Measurements from ENCODE around the gene EQTN.

EQTN gene

GRCh38 chr9:27292659-27293405, 4.1 kb downstream of the EQTN start:
- no peaks in the 10 kb centered on the region for H3K36me3 ChIP-seq (ENCODE audit: insufficient read depth, low read length)
- no peak overlapping the region for H3K27ac ChIP-seq (ENCODE audit: low read depth, low read length)
- no peaks in the 10 kb centered on the region for H3K4me1 ChIP-seq (ENCODE audit: insufficient read depth, low read length)
- WGBS, result 96% methylated on average over 7 of the region's 7 CpGs
- no peak overlapping the region for H3K4me3 ChIP-seq (ENCODE audit: low read length)
- no peaks in the 10 kb centered on the region for H3K27me3 ChIP-seq (ENCODE audit: insufficient read depth, low read length)
- no peaks in the 10 kb centered on the region for H3K9me3 ChIP-seq (ENCODE audit: insufficient read depth, low read depth, low read length)
- no peak overlapping the region for H3K9ac ChIP-seq (ENCODE audit: low read depth, low read length)

- Histone ChIP-seq H3K36me3 (ENCODE audit: insufficient read depth, low read length) (no peaks in the 10 kb centered on the region), H3K4me1 (ENCODE audit: insufficient read depth, low read length) (no peaks in the 10 kb centered on the region), H3K27me3 (ENCODE audit: insufficient read depth, low read length) (no peaks in the 10 kb centered on the region), H3K27ac (ENCODE audit: low read depth, low read length) (no peak overlapping the region), H3K4me3 (ENCODE audit: low read length) (no peak overlapping the region), H3K9ac (ENCODE audit: low read depth, low read length) (no peak overlapping the region), H3K9me3 (ENCODE audit: insufficient read depth, low read depth, low read length) (no peaks in the 10 kb centered on the region)
- 91% methylated on average over 7 of the region's 8 CpGs for WGBS
Observed at GRCh38 chr9:27291292-27291691, 5.7 kb downstream of the EQTN start.

DNA sequence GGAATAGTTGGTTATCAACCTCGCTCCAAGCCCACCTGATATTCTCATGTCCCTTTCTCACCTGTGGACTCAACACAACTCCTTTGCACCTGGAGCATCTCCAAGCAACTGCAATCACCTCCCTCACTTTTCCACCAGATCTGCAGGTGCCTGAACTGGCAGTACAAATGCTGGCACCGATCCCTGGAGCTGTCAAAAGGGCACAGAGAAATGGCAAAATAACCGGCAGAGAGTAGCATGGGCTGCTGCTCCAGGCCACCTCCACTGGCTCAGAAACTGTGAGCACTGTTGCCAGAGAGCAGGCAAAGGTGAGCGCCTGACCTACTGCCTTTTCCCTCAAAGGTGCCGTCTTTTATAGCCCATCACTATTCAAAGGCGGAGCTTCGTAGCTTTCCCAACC, 14.7 kb downstream of the EQTN start:
- no peak overlapping the region for H3K4me3 ChIP-seq (ENCODE audit: low read length)
- H3K9me3 ChIP-seq (ENCODE audit: insufficient read depth, low read depth, low read length), result no peaks in the 10 kb centered on the region
- no peak overlapping the region for H3K27ac ChIP-seq (ENCODE audit: low read depth, low read length)
- 91% methylated on average over 7 of the region's 7 CpGs for WGBS
- H3K9ac ChIP-seq (ENCODE audit: low read depth, low read length), result no peak overlapping the region
- H3K36me3 ChIP-seq (ENCODE audit: insufficient read depth, low read length), result no peaks in the 10 kb centered on the region
- no peaks in the 10 kb centered on the region for H3K27me3 ChIP-seq (ENCODE audit: insufficient read depth, low read length)
- H3K4me1 ChIP-seq (ENCODE audit: insufficient read depth, low read length), result no peaks in the 10 kb centered on the region

DNA sequence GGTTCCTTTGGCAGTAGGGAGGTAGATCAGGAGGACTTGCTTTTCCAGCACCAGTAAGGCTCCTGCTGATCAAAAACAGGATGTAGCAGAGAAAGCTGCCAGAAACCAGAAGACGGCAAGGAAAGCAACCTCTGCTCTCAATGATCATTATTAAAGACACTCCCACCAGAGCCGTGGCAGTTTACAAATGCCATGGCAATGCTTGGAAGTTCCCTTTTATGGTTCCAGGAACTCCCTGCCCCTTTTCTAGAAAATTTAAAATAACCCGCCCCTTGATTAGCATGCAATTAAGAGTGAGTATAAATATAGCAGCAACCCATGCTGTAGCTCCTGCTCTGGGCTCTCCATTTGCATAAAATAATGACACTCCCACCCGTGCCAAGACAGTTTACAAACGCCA, 16.1 kb downstream of the EQTN start:
- 77% methylated on average over 5 of the region's 5 CpGs for WGBS
- Histone ChIP-seq H3K36me3 (ENCODE audit: insufficient read depth, low read length) (no peaks in the 10 kb centered on the region), H3K27ac (ENCODE audit: low read depth, low read length) (no peak overlapping the region), H3K27me3 (ENCODE audit: insufficient read depth, low read length) (no peaks in the 10 kb centered on the region), H3K9me3 (ENCODE audit: insufficient read depth, low read depth, low read length) (no peaks in the 10 kb centered on the region), H3K4me1 (ENCODE audit: insufficient read depth, low read length) (no peaks in the 10 kb centered on the region), H3K9ac (ENCODE audit: low read depth, low read length) (no peak overlapping the region), H3K4me3 (ENCODE audit: low read length) (no peak overlapping the region)

- Histone ChIP-seq H3K27me3 (ENCODE audit: insufficient read depth, low read length) (no peaks in the 10 kb centered on the region), H3K4me3 (ENCODE audit: low read length) (no peak overlapping the region), H3K9ac (ENCODE audit: low read depth, low read length) (no peak overlapping the region), H3K9me3 (ENCODE audit: insufficient read depth, low read depth, low read length) (no peaks in the 10 kb centered on the region), H3K4me1 (ENCODE audit: insufficient read depth, low read length) (no peaks in the 10 kb centered on the region), H3K27ac (ENCODE audit: low read depth, low read length) (no peak overlapping the region), H3K36me3 (ENCODE audit: insufficient read depth, low read length) (no peaks in the 10 kb centered on the region)
- WGBS, result 92% methylated on average over 16 of the region's 16 CpGs
Observed at GRCh38 chr9:27280249-27280648, 16.7 kb downstream of the EQTN start.

- Histone ChIP-seq H3K27me3 (ENCODE audit: insufficient read depth, low read length) (no peaks in the 10 kb centered on the region), H3K9me3 (ENCODE audit: insufficient read depth, low read depth, low read length) (no peaks in the 10 kb centered on the region), H3K4me1 (ENCODE audit: insufficient read depth, low read length) (no peaks in the 10 kb centered on the region), H3K9ac (ENCODE audit: low read depth, low read length) (no peak overlapping the region), H3K36me3 (ENCODE audit: insufficient read depth, low read length) (no peaks in the 10 kb centered on the region), H3K27ac (ENCODE audit: low read depth, low read length) (no peak overlapping the region), H3K4me3 (ENCODE audit: low read length) (no peak overlapping the region)
- WGBS, result 97% methylated on average over 3 of the region's 3 CpGs
Observed at GRCh38 chr9:27279611-27280010, 17.3 kb downstream of the EQTN start.

DNA sequence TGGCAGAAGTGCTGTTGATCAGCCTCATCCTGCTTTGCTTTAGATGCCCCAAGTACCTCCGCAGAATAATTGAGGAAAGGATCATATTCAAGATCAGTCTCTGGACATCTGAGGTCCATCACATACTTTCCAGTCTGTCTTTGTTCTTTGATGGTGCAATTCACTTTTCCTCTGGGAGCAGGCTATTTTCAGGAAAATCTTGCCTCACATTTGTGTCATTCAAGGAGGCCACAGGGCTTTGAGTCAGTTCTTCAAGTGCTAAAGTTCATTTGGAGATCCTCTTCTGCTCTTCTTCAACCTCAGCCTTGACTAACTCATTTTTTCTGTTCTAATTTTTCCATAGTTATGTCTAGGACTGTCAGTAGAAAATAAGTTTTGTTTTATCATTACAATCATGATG, 18.6 kb downstream of the EQTN start:
- Histone ChIP-seq H3K36me3 (ENCODE audit: insufficient read depth, low read length) (no peaks in the 10 kb centered on the region), H3K27ac (ENCODE audit: low read depth, low read length) (no peak overlapping the region), H3K27me3 (ENCODE audit: insufficient read depth, low read length) (no peaks in the 10 kb centered on the region), H3K4me1 (ENCODE audit: insufficient read depth, low read length) (no peaks in the 10 kb centered on the region), H3K9me3 (ENCODE audit: insufficient read depth, low read depth, low read length) (no peaks in the 10 kb centered on the region), H3K4me3 (ENCODE audit: low read length) (no peak overlapping the region), H3K9ac (ENCODE audit: low read depth, low read length) (no peak overlapping the region)
- 87% methylated on average over 1 of the region's 1 CpG for WGBS

DNA sequence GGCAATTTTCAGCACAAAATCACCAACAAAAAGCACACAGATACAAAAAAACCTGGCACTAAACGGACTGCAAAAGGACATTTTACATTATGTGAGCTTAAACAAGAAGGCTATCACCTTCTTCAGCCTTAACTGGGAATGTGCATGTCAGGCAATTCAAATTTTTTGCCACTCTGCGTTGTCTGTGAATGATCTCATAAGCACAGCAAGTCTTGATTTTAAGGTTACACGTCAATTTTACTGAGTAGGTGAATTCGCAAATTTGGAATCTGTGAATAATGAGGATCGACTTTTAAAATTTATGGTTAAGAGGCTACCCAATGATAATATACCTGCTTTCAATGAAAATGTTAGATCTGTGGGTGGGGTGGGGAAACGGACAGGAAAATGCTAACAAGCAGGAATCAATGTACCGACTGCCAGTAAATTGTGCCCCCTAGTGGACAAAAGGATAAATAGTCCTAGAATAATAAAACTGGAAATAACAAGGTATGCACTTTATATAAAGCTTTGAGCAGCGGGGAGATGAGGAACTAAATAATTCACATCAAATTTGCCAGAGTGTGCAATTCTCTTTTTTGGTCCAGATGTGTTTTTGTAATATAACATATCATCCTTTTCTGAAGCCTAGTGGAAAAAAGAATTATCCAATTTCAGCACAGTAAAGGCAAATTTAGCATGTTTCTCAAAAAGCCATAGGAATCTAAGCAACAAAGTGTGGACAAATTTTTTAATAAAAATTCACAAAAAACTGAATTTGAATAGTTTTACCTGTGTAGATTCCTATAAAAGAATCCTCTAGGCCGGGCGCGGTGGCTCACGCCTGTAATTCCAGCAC, 20.5 kb downstream of the EQTN start:
- WGBS, result 60% methylated on average over 12 of the region's 12 CpGs
- no peaks in the 10 kb centered on the region for H3K36me3 ChIP-seq (ENCODE audit: insufficient read depth, low read length)
- H3K9ac ChIP-seq (ENCODE audit: low read depth, low read length), result no peak overlapping the region
- no peaks in the 10 kb centered on the region for H3K9me3 ChIP-seq (ENCODE audit: insufficient read depth, low read depth, low read length)
- H3K27me3 ChIP-seq (ENCODE audit: insufficient read depth, low read length), result no peaks in the 10 kb centered on the region
- no peak overlapping the region for H3K27ac ChIP-seq (ENCODE audit: low read depth, low read length)
- no peaks in the 10 kb centered on the region for H3K4me1 ChIP-seq (ENCODE audit: insufficient read depth, low read length)
- no peak overlapping the region for H3K4me3 ChIP-seq (ENCODE audit: low read length)

DNA sequence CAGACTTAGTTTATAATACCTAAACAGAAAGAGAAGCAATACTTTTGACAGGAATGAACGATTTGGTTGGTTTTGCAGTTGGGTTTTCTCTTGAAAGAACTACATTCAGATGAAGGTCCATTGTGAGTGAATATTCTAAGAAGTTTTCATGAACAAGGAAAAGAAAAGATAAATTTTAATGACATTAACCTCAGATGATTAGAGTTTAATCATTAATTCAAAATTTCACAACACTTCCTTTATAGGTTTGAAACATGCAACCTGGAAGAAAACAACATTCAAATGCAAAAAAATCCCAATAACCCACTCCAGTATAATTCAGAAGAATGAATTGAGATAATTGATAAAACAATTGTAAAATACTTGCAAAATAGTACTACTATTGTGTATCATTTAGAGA, 23.8 kb downstream of the EQTN start:
- no peaks in the 10 kb centered on the region for H3K36me3 ChIP-seq (ENCODE audit: insufficient read depth, low read length)
- H3K27me3 ChIP-seq (ENCODE audit: insufficient read depth, low read length), result no peaks in the 10 kb centered on the region
- no peak overlapping the region for H3K4me3 ChIP-seq (ENCODE audit: low read length)
- no peak overlapping the region for H3K27ac ChIP-seq (ENCODE audit: low read depth, low read length)
- no peaks in the 10 kb centered on the region for H3K4me1 ChIP-seq (ENCODE audit: insufficient read depth, low read length)
- H3K9me3 ChIP-seq (ENCODE audit: insufficient read depth, low read depth, low read length), result no peaks in the 10 kb centered on the region
- no peak overlapping the region for H3K9ac ChIP-seq (ENCODE audit: low read depth, low read length)
- 95% methylated on average over 1 of the region's 1 CpG for WGBS

DNA sequence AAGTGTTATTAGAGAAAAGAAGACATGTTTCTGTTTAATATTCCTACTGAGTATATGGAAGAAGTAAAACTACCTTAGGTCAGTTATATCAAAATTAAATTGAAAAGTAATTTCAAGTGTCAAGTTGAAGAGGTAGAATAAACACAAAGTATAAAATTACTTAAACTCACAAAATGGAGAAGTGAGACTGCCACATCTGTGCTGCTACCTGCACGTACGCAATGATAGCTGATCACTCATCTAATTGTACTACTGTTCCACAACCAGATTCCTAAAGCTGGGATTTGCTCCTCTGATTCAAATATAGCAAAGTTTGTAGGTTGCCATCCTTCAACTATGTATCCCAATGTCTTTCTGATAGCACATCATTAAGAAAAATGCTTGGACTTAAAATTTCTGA, 24.8 kb downstream of the EQTN start:
- Histone ChIP-seq H3K36me3 (ENCODE audit: insufficient read depth, low read length) (no peaks in the 10 kb centered on the region), H3K4me1 (ENCODE audit: insufficient read depth, low read length) (no peaks in the 10 kb centered on the region), H3K27ac (ENCODE audit: low read depth, low read length) (no peak overlapping the region), H3K9me3 (ENCODE audit: insufficient read depth, low read depth, low read length) (no peaks in the 10 kb centered on the region), H3K9ac (ENCODE audit: low read depth, low read length) (no peak overlapping the region), H3K27me3 (ENCODE audit: insufficient read depth, low read length) (no peaks in the 10 kb centered on the region), H3K4me3 (ENCODE audit: low read length) (no peak overlapping the region)
- 98% methylated on average over 2 of the region's 2 CpGs for WGBS

DNA sequence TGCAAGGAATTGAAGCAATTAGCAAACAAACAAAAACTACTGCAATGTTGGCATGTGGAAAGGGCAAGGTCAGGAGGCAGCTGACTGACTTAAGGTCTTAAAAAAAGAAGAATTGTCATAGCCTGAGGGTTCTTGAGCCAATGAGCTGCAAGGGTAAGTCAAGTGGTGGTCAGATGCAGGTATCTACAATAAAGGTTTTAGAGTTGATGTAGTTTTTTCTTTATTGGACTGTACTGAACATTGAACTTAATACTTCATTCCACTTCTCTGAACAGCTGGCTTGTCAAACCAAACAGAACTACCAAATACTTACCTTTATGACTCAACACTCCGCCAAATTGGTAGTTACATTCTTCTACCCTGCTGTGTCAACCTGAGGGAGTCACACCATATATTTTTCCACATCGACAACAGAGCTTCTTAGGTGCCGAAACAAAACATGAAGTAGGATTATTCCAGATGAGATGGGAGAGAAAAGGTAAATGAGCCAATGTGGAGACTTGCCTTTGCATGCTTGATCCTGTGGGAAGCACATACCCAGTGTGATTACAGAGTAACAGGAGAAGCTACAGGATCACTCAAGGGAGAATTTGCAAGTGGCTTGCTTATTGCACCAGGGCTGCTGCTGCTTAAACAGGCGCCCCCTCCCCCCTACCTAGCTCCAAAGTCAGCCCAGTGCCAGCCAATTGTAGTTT, 35.3 kb downstream of the EQTN start:
- WGBS, result 82% methylated on average over 4 of the region's 4 CpGs
- Histone ChIP-seq H3K27me3 (ENCODE audit: insufficient read depth, low read length) (no peaks in the 10 kb centered on the region), H3K9me3 (ENCODE audit: insufficient read depth, low read depth, low read length) (no peaks in the 10 kb centered on the region), H3K9ac (ENCODE audit: low read depth, low read length) (no peak overlapping the region), H3K4me1 (ENCODE audit: insufficient read depth, low read length) (peaks cover 13% of the 10 kb centered on the region; the same call in 1 of the 2 replicates), H3K27ac (ENCODE audit: low read depth, low read length) (no peak overlapping the region), H3K4me3 (ENCODE audit: low read length) (no peak overlapping the region), H3K36me3 (ENCODE audit: insufficient read depth, low read length) (no peaks in the 10 kb centered on the region)
